Measurements from ENCODE around the gene N4BP2.

N4BP2 gene

DNA sequence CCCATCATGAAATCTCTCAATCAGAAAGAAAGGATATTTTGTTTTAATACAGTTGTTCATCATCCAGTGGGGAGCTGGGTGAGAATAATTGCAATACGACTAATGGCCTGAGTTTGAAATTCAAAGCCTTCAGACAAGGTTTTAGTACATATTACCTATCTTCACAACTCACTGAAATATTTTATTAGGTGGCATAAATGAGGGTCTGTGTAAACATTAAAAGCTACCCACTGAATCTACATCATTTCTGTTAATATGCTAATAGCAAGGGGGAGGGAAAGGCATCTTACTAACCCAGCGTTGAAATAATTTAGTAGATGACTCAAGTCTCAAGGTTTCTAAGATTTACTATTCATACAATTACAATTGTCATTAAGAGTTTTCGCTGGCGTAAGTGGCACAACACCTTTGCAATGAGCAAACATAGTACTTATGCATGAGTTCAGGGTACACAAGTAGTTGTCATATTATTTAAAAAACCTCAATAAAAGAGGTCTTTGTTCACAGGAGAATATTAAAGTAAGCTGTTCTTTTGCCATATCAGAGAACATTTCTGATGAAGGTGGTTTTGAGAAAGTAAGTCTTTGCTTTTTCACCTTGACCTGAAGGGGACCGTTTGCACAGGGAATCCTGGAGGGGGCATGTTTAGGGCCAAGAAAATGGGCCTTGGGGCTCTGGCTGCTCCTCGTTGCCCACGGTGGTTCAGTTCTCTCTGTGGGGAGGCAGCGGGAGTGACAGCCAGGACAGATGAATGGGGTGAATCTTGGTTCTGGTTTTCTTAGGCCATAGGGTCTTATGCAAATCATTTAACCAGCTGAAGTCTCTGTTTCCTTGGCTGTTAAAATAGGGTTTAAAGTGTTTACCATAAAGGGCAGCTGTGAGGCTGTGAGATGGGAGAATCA is 135.7 kb downstream of the N4BP2 start:
- DNase-seq (ENCODE audit: low spot score) = no peak

- DNase-seq (ENCODE audit: low spot score) = no peak
Measured at GRCh38 chr4:40193016-40193571, 136.4 kb downstream of the N4BP2 start.

DNA sequence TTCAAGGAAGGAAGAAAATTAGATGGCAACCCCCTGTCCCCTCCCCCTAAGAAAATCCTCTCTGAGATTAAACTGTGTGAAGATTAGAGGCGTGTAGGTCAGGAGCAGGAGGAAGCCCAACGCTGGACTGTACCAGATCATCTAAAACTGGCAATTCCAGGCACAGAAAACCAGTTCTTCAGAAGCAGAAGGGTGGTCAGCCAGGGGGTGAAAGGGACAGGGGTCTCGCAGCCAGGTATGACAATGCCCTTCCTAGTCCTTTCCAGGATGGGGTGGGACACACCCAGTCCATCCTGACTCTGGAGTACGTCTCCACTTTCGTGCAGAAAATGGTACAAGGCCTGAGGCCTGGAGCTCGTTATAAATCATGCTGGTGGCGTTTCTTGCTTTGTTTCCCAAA is 136.9 kb downstream of the N4BP2 start:
- DNase-seq (ENCODE audit: low spot score) = no peak

DNA sequence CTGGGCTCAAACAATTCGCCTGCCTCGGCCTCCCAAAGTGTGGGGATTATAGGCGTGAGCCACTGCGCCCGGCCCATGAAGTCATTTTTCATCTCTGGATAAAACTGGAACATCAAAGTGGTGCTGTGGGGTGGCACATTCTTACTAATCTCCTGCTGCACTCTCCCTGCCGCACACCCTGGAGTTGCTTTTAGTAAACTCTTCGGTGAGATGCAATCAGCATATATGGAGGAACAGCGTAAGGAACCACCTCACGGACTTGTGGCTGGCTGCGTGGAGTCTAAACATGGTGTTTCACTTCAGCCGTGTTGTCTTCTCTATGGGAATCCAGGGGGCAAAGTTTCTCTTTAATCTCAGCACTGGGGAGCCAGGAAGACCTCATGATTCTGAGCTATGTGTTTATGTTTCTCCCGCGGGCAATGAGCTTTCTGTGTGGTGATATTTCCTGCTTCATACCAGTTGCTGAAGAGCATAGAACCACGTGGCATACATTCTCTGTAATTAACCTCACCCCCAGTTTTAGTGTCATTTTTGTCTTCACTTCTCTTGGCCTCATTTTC is 138.0 kb downstream of the N4BP2 start:
- DNase-seq (ENCODE audit: low spot score) = no peak

DNA sequence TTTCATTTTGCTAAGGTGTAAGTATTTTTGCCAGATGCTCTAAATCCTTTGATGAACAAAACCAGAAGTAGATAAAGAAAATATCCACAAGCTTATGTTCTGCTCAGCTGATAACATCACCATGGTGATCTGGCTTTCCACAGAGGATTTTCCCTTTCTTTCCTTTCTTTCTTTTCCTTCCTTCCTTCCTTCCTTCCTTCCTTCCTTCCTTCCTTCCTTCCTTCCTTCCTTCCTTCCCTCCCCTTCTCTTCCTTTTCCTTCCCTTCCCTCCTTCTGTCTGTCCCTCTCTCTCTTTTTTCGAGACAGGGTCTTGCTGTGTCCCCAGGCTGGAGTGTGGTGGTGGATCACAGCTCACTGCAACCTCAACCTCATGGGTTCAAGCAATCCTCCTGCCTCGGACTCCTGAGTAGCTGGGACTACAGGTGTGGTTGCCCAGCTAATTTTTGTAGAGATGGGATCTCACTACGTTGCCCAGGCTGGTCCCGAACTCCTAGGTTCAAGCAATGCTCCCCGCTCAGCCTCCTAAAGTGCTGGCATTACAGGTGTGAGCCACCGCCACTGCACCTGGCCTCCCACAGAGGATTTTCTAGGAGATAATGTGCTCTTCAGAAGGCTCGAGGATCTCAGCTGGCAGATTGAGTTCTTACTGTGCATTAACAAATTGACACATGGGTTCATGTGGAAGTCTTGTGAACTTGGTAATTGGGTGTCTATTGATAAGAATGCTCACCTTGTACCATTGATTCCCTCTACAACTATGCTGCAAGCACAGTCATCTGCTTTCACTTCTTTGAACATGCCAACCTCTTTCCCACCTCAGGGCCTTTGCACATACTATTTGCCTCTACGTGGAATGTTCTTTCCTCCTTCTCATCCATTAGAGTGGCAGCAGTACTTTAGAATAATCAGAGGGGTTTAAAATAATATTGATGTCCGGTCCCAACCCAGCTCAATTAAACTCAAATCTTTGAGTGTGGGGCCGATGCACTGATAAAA is 138.8 kb downstream of the N4BP2 start:
- no peak for DNase-seq (ENCODE audit: low spot score)

DNA sequence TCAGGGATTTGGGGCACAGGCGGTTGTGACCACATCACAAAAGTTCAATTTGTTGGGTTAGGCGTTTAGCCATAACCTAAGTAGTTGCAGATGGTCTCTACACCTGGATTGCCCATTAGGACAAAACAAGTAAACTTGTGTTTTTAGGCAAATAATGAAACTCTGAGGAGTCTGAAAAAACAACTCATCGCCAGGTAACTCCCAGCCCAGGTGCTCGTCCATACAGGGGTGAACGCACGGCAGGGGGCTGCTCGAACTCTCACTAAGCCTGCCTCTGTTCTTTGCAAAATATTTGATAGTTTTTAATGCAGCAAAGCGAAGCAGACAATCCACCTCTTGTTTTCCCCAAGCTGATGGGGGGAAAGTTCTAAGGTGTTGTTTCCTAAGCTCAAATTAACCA is 139.6 kb downstream of the N4BP2 start:
- DNase-seq (ENCODE audit: low spot score) = no peak

DNA sequence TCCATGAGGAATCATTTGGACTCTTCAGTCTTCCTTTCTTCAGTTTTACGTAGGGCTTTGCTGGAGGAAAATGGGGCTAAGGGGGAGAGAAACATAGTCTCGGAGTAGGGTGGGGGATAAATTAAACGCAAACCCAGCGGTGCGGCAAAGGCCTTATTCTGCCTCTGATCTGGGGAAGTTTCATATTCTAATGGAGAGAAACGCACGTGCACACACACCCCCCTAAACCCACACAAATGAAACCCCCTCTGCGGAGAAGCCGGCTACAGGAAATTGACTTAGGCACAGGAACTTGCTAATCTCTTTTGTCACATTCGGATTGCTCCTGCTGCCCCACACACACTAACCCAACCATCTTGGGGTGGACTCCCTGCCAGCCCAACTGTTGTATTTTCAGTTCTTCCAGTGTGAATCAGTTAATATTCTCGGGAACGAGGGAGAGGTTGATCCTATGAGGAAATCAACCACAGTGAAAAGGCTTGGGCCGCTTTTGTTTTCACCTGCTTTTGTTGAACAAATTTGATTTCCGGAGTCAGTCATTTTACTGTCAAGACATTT is 140.2 kb downstream of the N4BP2 start, which contains the start of gene RHOH:
RHOH (plus strand) TSS at position 308 of the 558 bp plus-strand sequence. CDS start 46,356 bp downstream, outside the sequence.
- no peak for DNase-seq (ENCODE audit: low spot score)

DNA sequence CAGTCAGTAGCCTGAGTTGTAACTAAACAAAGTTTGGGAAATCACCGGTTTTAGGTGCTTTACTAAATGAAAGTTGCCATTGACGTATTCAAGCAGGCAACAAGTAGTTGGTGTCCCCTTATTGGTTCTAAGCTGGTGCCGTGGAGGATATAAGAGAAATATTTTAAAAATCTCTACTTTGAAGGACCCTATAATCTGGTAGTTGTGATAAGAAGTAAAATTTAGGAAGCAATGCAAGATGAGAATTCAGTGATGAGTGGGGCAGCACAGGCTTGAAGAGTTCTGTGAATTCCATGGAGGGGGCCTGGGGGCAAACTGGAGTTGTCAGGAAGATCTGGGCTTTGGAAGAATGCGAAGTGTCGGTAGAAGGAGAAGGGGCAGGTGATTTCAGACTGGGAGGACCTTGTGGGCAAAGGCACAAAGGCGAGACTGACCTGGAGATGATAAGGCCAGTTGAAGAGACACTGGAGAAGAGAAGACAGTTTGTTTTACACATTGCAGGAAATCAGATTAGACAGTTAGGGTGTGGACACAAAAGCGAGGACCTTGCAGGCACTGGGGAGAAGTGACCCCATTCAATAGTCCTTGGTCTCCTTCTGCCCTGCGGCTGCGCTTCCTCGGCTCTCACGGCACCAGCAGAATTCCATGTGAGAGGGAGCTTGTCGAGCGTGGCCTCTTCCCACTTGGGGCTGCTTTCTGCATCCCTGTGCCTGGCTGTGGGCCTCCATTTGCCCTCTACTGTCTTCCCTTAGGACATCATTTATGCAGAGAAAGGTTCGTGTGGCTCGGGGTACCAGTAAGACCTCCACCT is 141.4 kb downstream of the N4BP2 start:
- no peak for DNase-seq (ENCODE audit: low spot score)

- DNase-seq (ENCODE audit: low spot score) = no peak
Measured at GRCh38 chr4:40199179-40199670, 142.6 kb downstream of the N4BP2 start.

DNA sequence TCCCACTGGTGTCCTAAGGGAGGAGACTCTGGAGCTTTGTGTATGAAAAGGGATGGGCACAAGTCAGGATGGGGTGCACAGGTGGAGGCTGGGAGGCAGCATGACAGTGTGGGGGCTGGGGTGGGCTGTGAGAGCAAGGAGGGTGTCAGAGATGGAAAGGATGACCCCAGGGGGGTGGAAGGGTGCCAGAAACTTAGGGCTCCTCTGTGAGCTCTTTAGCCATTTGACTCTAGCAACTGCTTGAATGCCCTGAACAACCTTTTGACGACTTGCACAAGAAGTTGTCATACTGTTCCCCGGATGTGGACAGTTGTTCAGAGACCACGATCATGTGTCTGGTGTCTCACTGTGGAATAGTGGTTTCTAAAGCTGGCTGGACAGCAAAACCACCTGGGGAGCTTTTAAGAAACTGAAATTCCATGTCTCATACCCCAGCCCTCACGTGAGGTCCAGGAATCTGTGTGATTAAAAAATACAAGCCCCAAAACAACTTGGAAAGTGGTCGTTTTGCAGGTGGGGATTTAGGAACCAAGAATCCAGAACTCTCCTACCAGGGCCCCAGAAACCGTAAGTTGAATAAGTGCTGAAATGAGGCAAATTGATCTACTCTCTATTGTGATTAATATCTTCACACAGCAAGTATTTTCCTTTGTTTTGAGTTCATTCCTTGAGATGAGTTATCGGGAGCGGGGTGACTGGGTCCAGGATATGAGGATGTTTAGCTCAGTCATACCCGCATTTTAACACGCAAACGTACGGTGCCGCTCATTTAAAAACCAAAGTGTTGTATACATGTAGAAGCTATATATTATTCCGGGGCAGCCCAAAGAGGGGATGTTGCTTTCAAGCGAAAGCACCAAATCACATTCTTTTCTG is 143.6 kb downstream of the N4BP2 start:
- DNase-seq (ENCODE audit: low spot score) = no peak

GRCh38 chr4:40200875-40201801 is 144.5 kb downstream of the N4BP2 start:
- DNase-seq (ENCODE audit: low spot score) = no peak

GRCh38 chr4:40201898-40202297 is 145.2 kb downstream of the N4BP2 start:
- no peak for DNase-seq (ENCODE audit: low spot score)

- DNase-seq (ENCODE audit: low spot score) = no peak
Measured at GRCh38 chr4:40202474-40202873, 145.8 kb downstream of the N4BP2 start.

GRCh38 chr4:40204507-40205258 is 148.0 kb downstream of the N4BP2 start:
- no peak for DNase-seq (ENCODE audit: low spot score)

DNA sequence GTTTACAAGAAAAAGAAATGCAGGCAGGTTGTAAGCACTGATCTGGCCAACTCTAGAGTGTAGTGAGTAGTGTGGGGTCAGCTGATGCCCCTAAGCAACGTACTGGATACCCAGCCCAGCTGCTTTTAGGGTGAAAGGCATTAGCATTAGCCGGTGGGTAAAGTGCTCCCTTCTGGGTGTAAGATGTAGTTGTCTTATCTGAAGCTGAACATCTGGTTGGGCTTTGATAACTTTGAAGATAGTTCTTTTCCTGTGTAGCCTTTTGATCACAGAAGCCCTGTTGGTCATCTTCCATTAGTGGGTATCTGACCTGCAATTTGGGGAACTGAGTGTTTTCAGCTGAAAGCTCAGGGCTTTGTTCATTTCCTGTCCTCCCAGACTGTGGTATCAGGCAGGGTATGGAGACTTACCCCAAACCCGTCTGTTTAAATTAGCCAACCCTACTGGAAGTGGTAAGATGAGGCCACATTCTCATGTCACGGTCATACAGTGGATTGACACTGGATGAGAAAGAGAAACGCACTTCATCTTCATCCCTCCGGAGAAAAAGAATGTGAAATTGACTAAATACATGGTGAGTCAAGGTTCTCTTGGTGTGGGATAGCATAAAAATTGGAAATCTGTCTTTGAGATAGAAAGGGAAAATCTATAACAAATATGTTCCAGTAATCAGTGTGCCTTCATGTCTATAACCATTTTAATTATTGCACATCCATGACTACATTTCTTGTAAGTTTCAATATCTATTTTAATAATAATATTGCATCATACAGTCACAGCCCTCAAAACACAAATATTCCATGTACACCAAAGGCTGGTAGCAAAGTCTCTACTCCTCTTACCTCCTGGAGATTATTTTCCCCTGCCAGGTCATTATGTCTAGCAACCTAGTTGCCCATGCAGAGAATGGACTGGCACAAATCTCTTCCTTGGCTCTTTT is 148.9 kb downstream of the N4BP2 start:
- DNase-seq (ENCODE audit: low spot score) = no peak

GRCh38 chr4:40206426-40206825 is 149.8 kb downstream of the N4BP2 start:
- no peak for DNase-seq (ENCODE audit: low spot score)

All from RKO (cell line).